GM12891 (cell line): ENCODE measurements around the gene MAST1.
"Not testable (repeated sequence)": the region's sequence is repeated elsewhere in the genome, so short reads cannot be mapped to it uniquely, and the experiment has no call there.

ENCODE experiments used
- DNase-seq: peaks from one replicate; pipeline ENCODE4 v3.0.0; 2011; ENCODE audit warnings: low spot score; ENCODE audit not compliant: insufficient read length
- FAIRE-seq: peaks from 2 replicates; lab custom pipeline; 2011; peaks lifted over from hg19 to GRCh38; lab: Jason Lieb, UNC
- PAX5 ChIP-seq: IDR thresholded peaks from 2 replicates; pipeline ENCODE4 v1.6.1; 2011; ENCODE audit warnings: low read length, moderate library complexity, mild to moderate bottlenecking; ENCODE audit not compliant: insufficient read depth, severe bottlenecking
- POLR2A ChIP-seq: IDR thresholded peaks from 2 replicates; pipeline ENCODE4 v1.6.1; 2011; ENCODE audit warnings: low read depth, low read length, control low read depth
- POLR2AphosphoS5 ChIP-seq: IDR thresholded peaks from 2 replicates; pipeline ENCODE4 v1.6.1; 2011; ENCODE audit warnings: low read depth, low read length, control low read depth
- POU2F2 ChIP-seq: IDR thresholded peaks from 2 replicates; pipeline ENCODE4 v1.6.1; 2011; ENCODE audit warnings: low read depth, mild to moderate bottlenecking, control low read depth, low read length, moderate library complexity
- SPI1 ChIP-seq: IDR thresholded peaks from 2 replicates; pipeline ENCODE4 v1.6.1; 2011; ENCODE audit warnings: low read depth, low read length, control low read depth
- TAF1 ChIP-seq: IDR thresholded peaks from 2 replicates; pipeline ENCODE4 v1.6.1; 2011; ENCODE audit warnings: low read depth, low read length, control low read depth

MAST1 gene

GRCh38 chr19:12800923-12801465 lies 37.3 kb upstream of the MAST1 start:
- TF ChIP-seq PAX5 (no peak), POLR2AphosphoS5 (no peak), TAF1 (no peak), POU2F2 (no peak), SPI1 (no peak), POLR2A (no peak)
- DNase-seq (no peak), FAIRE-seq (no peak)

GRCh38 chr19:12801466-12802266 lies 36.6 kb upstream of the MAST1 start, which contains the start of the genes PRDX2 and THSD8:
Gene PRDX2, minus strand, starts transcription at chr19:12801800. Its CDS starts 539 bp downstream, at chr19:12801261.
Gene THSD8, plus strand, starts transcription at chr19:12802069. Its CDS starts 3 bp downstream, at chr19:12802072.
- FAIRE-seq: peak; percentile 79

GRCh38 chr19:12802267-12803106 lies 35.8 kb upstream of the MAST1 start:
- DNase-seq (no peak), FAIRE-seq (no peak)
- TF ChIP-seq POLR2AphosphoS5: no peak
- TF ChIP-seq TAF1: no peak
- no peak for TF ChIP-seq POLR2A

More at GRCh38 chr19:12801466-12802266, 36.6 kb upstream of the MAST1 start, which contains the start of the genes PRDX2 and THSD8:
- DNase-seq: peak; percentile 71
- TF ChIP-seq PAX5: no peak
- peak; percentile 96 for TF ChIP-seq POLR2A
- TF ChIP-seq POLR2AphosphoS5: peak; percentile 91
- TF ChIP-seq TAF1: 0 out of 2 replicates have a peak, but pooled peaks have one; percentile 59

GRCh38 chr19:12804051-12804450 lies 34.3 kb upstream of the MAST1 start:
- no peak for FAIRE-seq
- TF ChIP-seq SPI1 (no peak), POU2F2 (no peak), TAF1 (no peak), PAX5 (no peak), POLR2AphosphoS5 (no peak), POLR2A (no peak)
- no peak for DNase-seq

GRCh38 chr19:12806242-12807081 lies 31.9 kb upstream of the MAST1 start, which contains the start of gene RNASEH2A:
Gene RNASEH2A, plus strand, starts transcription at chr19:12806584. Its CDS starts 90 bp downstream, at chr19:12806674.
- TF ChIP-seq POLR2AphosphoS5 (peak; percentile 56; the same call in 1 of the 2 replicates), POU2F2 (peak; percentile 60; the same call in 1 of the 2 replicates), POLR2A (peak; percentile 67), SPI1 (no peak), PAX5 (no peak), TAF1 (peak; percentile 56; the same call in 1 of the 2 replicates)
- FAIRE-seq (peak; percentile 99), DNase-seq (peak; percentile 98)

GRCh38 chr19:12815088-12815487 lies 23.2 kb upstream of the MAST1 start:
- TF ChIP-seq POLR2A (no peak), PAX5 (no peak), POLR2AphosphoS5 (no peak), POU2F2 (no peak)
- FAIRE-seq: no peak
- no peak for DNase-seq

GRCh38 chr19:12817188-12817587 lies 21.1 kb upstream of the MAST1 start:
- FAIRE-seq, DNase-seq: not testable (repeated sequence)

- DNase-seq, FAIRE-seq: not testable (repeated sequence)
These were observed 20.5 kb upstream of the MAST1 start for GRCh38 chr19:12817810-12818209.

GRCh38 chr19:12821761-12822160 lies 16.6 kb upstream of the MAST1 start:
- no peak for FAIRE-seq
- DNase-seq: no peak
- TF ChIP-seq POLR2AphosphoS5 (no peak), SPI1 (no peak), PAX5 (no peak), POLR2A (no peak), TAF1 (no peak), POU2F2 (no peak)
